Measurements from ENCODE around the gene INS. TPM values are rescaled to one million over a fixed set of nuclear protein-coding genes. Genes with fewer than 3 reads are reported as not detected.

INS gene
- total and polyA plus RNA-seq, 2 of the 13 experiments (the other 11 are each of a cell fraction or from before 2014, with no cell fraction given), result not detected

- TF ChIP-seq ZNF44 (CRISPR knock-in tag; IDR thresholded peaks at IDR 0.05), result no peak
- TF ChIP-seq PCBP2 (optimal IDR thresholded peaks at IDR 0.05; ENCODE audit: low read depth, low read length, poor library complexity, severe bottlenecking), result no peak
- TF ChIP-seq ZNF724P (CRISPR knock-in tag; IDR thresholded peaks at IDR 0.05; ENCODE audit: borderline replicate concordance), result no peak
- TF ChIP-seq ZNF878 (CRISPR knock-in tag; IDR thresholded peaks at IDR 0.05), result no peak
- TF ChIP-seq SCMH1 (CRISPR knock-in tag; IDR thresholded peaks at IDR 0.05; ENCODE audit: borderline replicate concordance), result no peak
- no peak; the same call in 1 of the 2 replicates for TF ChIP-seq ZMAT3 (CRISPR knock-in tag; conservative IDR thresholded peaks at IDR 0.05)
- TF ChIP-seq, protein P1, sequence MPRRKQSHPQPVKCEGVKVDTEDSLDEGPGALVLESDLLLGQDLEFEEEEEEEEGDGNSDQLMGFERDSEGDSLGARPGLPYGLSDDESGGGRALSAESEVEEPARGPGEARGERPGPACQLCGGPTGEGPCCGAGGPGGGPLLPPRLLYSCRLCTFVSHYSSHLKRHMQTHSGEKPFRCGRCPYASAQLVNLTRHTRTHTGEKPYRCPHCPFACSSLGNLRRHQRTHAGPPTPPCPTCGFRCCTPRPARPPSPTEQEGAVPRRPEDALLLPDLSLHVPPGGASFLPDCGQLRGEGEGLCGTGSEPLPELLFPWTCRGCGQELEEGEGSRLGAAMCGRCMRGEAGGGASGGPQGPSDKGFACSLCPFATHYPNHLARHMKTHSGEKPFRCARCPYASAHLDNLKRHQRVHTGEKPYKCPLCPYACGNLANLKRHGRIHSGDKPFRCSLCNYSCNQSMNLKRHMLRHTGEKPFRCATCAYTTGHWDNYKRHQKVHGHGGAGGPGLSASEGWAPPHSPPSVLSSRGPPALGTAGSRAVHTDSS (CRISPR knock-in tag; conservative IDR thresholded peaks at IDR 0.05), result no peak
- TF ChIP-seq ZC3H13 (CRISPR knock-in tag; IDR thresholded peaks at IDR 0.05), result no peak
- TF ChIP-seq SIN3B (IDR thresholded peaks at IDR 0.05; ENCODE audit: low read length), result no peak
- no peak for TF ChIP-seq DR1 (CRISPR knock-in tag; IDR thresholded peaks at IDR 0.05)
- TF ChIP-seq SALL2 (CRISPR knock-in tag; IDR thresholded peaks at IDR 0.05), result no peak
- TF ChIP-seq RARG (CRISPR knock-in tag; IDR thresholded peaks at IDR 0.05; ENCODE audit: low read depth), result no peak
- TF ChIP-seq FOXA1 (IDR thresholded peaks at IDR 0.05), result no peak
- TF ChIP-seq FOXA1 (CRISPR knock-in tag; IDR thresholded peaks at IDR 0.05), result no peak
- TF ChIP-seq LBX2 (CRISPR knock-in tag; IDR thresholded peaks at IDR 0.05; ENCODE audit: borderline replicate concordance), result no peak
- TF ChIP-seq BRF2 (CRISPR knock-in tag; IDR thresholded peaks at IDR 0.05), result no peak
- TF ChIP-seq FOXP4 (CRISPR knock-in tag; IDR thresholded peaks at IDR 0.05), result no peak
- no peak for TF ChIP-seq SMARCC2 (IDR thresholded peaks at IDR 0.05)
- no peak for TF ChIP-seq RFX1 (IDR thresholded peaks at IDR 0.05)
- TF ChIP-seq, protein P2, sequence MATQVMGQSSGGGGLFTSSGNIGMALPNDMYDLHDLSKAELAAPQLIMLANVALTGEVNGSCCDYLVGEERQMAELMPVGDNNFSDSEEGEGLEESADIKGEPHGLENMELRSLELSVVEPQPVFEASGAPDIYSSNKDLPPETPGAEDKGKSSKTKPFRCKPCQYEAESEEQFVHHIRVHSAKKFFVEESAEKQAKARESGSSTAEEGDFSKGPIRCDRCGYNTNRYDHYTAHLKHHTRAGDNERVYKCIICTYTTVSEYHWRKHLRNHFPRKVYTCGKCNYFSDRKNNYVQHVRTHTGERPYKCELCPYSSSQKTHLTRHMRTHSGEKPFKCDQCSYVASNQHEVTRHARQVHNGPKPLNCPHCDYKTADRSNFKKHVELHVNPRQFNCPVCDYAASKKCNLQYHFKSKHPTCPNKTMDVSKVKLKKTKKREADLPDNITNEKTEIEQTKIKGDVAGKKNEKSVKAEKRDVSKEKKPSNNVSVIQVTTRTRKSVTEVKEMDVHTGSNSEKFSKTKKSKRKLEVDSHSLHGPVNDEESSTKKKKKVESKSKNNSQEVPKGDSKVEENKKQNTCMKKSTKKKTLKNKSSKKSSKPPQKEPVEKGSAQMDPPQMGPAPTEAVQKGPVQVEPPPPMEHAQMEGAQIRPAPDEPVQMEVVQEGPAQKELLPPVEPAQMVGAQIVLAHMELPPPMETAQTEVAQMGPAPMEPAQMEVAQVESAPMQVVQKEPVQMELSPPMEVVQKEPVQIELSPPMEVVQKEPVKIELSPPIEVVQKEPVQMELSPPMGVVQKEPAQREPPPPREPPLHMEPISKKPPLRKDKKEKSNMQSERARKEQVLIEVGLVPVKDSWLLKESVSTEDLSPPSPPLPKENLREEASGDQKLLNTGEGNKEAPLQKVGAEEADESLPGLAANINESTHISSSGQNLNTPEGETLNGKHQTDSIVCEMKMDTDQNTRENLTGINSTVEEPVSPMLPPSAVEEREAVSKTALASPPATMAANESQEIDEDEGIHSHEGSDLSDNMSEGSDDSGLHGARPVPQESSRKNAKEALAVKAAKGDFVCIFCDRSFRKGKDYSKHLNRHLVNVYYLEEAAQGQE (IDR thresholded peaks at IDR 0.05; ENCODE audit: borderline replicate concordance in 1 of 2, low read depth in 1 of 2, low read length in 2 of 2), result no peak
- no peak for TF ChIP-seq TP53 (CRISPR knock-in tag; conservative IDR thresholded peaks at IDR 0.05)
- peak; percentile 63 for TF ChIP-seq MAX (IDR thresholded peaks at IDR 0.05)
These were observed 42.6 kb upstream of the INS start (continued) for GRCh38 chr11:2203440-2204259.

All from HepG2 (cell line).